NCI-H526 (cell line): ENCODE data around the gene CHCHD6.

Experiments
- DNase-seq, 2 experiments: peaks; one replicate each; lab custom pipeline; 2025; lab: John Stamatoyannopoulos, UW

The CHCHD6 gene

GRCh38 chr3:126959921-126960603 lies 256.0 kb downstream of the CHCHD6 start:
- DNase-seq, result no peak

GRCh38 chr3:126960604-126960995 lies 256.6 kb downstream of the CHCHD6 start:
- DNase-seq, result no peak

GRCh38 chr3:126961191-126961790 lies 257.3 kb downstream of the CHCHD6 start:
- DNase-seq, result no peak

GRCh38 chr3:126961791-126962461 lies 257.9 kb downstream of the CHCHD6 start:
- DNase-seq, result no peak

- no peak for DNase-seq
Observed at GRCh38 chr3:126962756-126963155, 258.7 kb downstream of the CHCHD6 start.

- no peak for DNase-seq
Observed at GRCh38 chr3:126963261-126964190, 259.5 kb downstream of the CHCHD6 start.

- no peak for DNase-seq
Observed at GRCh38 chr3:126964261-126964660, 260.2 kb downstream of the CHCHD6 start.

GRCh38 chr3:126964950-126965349 lies 260.9 kb downstream of the CHCHD6 start:
- DNase-seq, result no peak

GRCh38 chr3:126965526-126966080 lies 261.6 kb downstream of the CHCHD6 start:
- no peak for DNase-seq

GRCh38 chr3:126967386-126967785 lies 263.3 kb downstream of the CHCHD6 start:
- no peak for DNase-seq

- peak; percentile 13 to 37 for DNase-seq
Observed at GRCh38 chr3:126968391-126969390, 264.7 kb downstream of the CHCHD6 start.

GRCh38 chr3:126969586-126969985 lies 265.5 kb downstream of the CHCHD6 start:
- no peak for DNase-seq

- no peak for DNase-seq
Observed at GRCh38 chr3:126970101-126970500, 266.1 kb downstream of the CHCHD6 start.

GRCh38 chr3:126970921-126971320 lies 266.9 kb downstream of the CHCHD6 start:
- DNase-seq, result no peak

- no peak for DNase-seq
Observed at GRCh38 chr3:126971891-126972351, 267.9 kb downstream of the CHCHD6 start.

GRCh38 chr3:126972866-126973265 lies 268.8 kb downstream of the CHCHD6 start:
- DNase-seq, result no peak

- DNase-seq, result no peak
Observed at GRCh38 chr3:126973814-126974213, 269.8 kb downstream of the CHCHD6 start.

GRCh38 chr3:126974756-126975155 lies 270.7 kb downstream of the CHCHD6 start:
- DNase-seq, result no peak

- DNase-seq, result no peak
Observed at GRCh38 chr3:126976906-126977305, 272.9 kb downstream of the CHCHD6 start.

GRCh38 chr3:126977821-126978220 lies 273.8 kb downstream of the CHCHD6 start:
- no peak for DNase-seq
